Chondrocyte (in vitro differentiated cells): ENCODE data around the gene MED9. TPM values are rescaled to one million over a fixed set of nuclear protein-coding genes. Genes with fewer than 3 reads are reported as not detected.

Experiments
- DNase-seq: peaks from one replicate; pipeline ENCODE4 v3.0.0; 2021; ENCODE audit warnings: mixed read lengths, low spot score
- H3K27ac Mint-ChIP-seq: one replicate; pipeline ENCODE4 v1.8.0; 2021; ENCODE audit warnings: mild to moderate bottlenecking, moderate library complexity, mixed read lengths; ENCODE audit not compliant: unreplicated experiment
- H3K27me3 Mint-ChIP-seq: 2 replicates; pipeline ENCODE4 v1.8.0; 2021; ENCODE audit warnings: low read depth, mixed read lengths
- H3K36me3 Mint-ChIP-seq: 2 replicates; pipeline ENCODE4 v1.8.0; 2021; ENCODE audit warnings: low read depth, mixed read lengths
- H3K4me1 Mint-ChIP-seq: 2 replicates; pipeline ENCODE4 v1.8.0; 2021; ENCODE audit warnings: low read depth, mild to moderate bottlenecking, mixed read lengths
- H3K4me3 Mint-ChIP-seq: one replicate; pipeline ENCODE4 v1.8.0; 2021; ENCODE audit warnings: mild to moderate bottlenecking, moderate library complexity, mixed read lengths; ENCODE audit not compliant: unreplicated experiment
- H3K9me3 Mint-ChIP-seq: 2 replicates; pipeline ENCODE4 v1.8.0; 2021; ENCODE audit warnings: low read depth, mixed read lengths
- CTCF ChIP-seq: fragments of 200-600 bp; sonication (generic); IDR thresholded peaks from 2 replicates; pipeline ENCODE4 v1.5.0; 2021; ENCODE audit warnings: antibody characterized with exemption, mild to moderate bottlenecking, moderate library complexity
- total RNA-seq: library from RNA; stranded (reverse); gene quantifications from 3 replicates; pipeline ENCODE4 v1.2.1, GENCODE V29; 2021

MED9 gene
- total RNA-seq, 1 donor from 2014 or later: 7.9 TPM

- H3K27me3 Mint-ChIP-seq: peaks cover 2% of the 10 kb centered on the region
- H3K9me3 Mint-ChIP-seq: no peaks in the 10 kb centered on the region
- peak; percentile 92 for DNase-seq
- peaks cover 5% of the 10 kb centered on the region for H3K36me3 Mint-ChIP-seq
- peak within 1 kb of the TSS; percentile 57 for H3K27ac Mint-ChIP-seq
- TF ChIP-seq CTCF: peak; percentile 98
- peak within 1 kb of the TSS; percentile 75 for H3K4me3 Mint-ChIP-seq
- H3K4me1 Mint-ChIP-seq: peaks cover 12% of the 10 kb centered on the region
These were observed 19.6 kb downstream of the MED9 start, which contains the start of gene RASD1 for GRCh38 chr17:17496189-17497064. RASD1 (minus strand) TSS chr17:17496395; CDS start chr17:17496181, 214 bp downstream.

- Mint-ChIP-seq H3K4me1 (peaks cover 12% of the 10 kb centered on the region), H3K27me3 (peaks cover 2% of the 10 kb centered on the region), H3K36me3 (peaks cover 3% of the 10 kb centered on the region), H3K27ac (no peak overlapping the region), H3K9me3 (no peaks in the 10 kb centered on the region), H3K4me3 (no peak overlapping the region)
- TF ChIP-seq CTCF: peak; percentile 10
- DNase-seq: no peak
These were observed 20.5 kb downstream of the MED9 start for GRCh38 chr17:17497065-17497844.

GRCh38 chr17:17497845-17498520 lies 21.2 kb downstream of the MED9 start:
- DNase-seq: no peak
- Mint-ChIP-seq H3K36me3 (peaks cover 1% of the 10 kb centered on the region), H3K27ac (no peak overlapping the region), H3K27me3 (peaks cover 5% of the 10 kb centered on the region), H3K4me3 (no peak overlapping the region), H3K4me1 (peaks cover 12% of the 10 kb centered on the region), H3K9me3 (no peaks in the 10 kb centered on the region)
- no peak for TF ChIP-seq CTCF

GRCh38 chr17:17498606-17499301 lies 22.0 kb downstream of the MED9 start:
- Mint-ChIP-seq H3K27ac (no peak overlapping the region), H3K9me3 (no peaks in the 10 kb centered on the region)
- no peak for TF ChIP-seq CTCF

More at GRCh38 chr17:17498606-17499301, 22.0 kb downstream of the MED9 start:
- peaks cover 6% of the 10 kb centered on the region for H3K27me3 Mint-ChIP-seq
- peaks cover 1% of the 10 kb centered on the region for H3K36me3 Mint-ChIP-seq
- no peak overlapping the region for H3K4me3 Mint-ChIP-seq
- H3K4me1 Mint-ChIP-seq: peaks cover 12% of the 10 kb centered on the region
- DNase-seq: peak; percentile 83
